ENCODE measurements around the gene PPME1.

The PPME1 gene

GRCh38 chr11:74162681-74163467 lies 8.2 kb upstream of the PPME1 start:
- DNase-seq (ENCODE audit: low read depth) = no peak
- no peak for TF ChIP-seq CTCF (conservative IDR thresholded peaks at IDR 0.05; ENCODE audit: low read depth, low read length)
- no peak overlapping the region for H3K4me3 ChIP-seq (ENCODE audit: low read length)

DNA sequence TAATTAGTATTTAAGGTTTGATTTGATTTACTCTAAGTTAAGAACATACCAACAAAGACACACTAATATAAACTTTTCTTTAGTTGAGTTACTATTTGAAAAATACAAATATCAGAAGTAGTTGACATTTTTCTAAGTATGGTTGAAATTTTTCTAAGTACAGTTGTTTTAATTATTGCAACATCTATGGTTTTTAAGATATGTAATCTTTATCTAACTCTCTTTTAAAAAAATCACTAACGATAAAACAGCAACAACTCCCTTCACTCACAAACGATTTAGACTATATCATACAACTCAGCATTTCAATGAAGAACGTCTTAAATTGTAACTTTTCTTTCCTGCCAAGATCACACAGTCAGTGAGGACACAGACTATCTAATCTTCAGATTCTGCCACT lies 2.3 kb upstream of the PPME1 start:
- TF ChIP-seq CTCF (conservative IDR thresholded peaks at IDR 0.05; ENCODE audit: low read depth, low read length) = no peak
- no peak for DNase-seq (ENCODE audit: low read depth)
- peak overlapping the region; percentile 88 for H3K4me3 ChIP-seq (ENCODE audit: low read length)

- no peak for DNase-seq (ENCODE audit: low read depth)
- peak overlapping the region; percentile 88 for H3K4me3 ChIP-seq (ENCODE audit: low read length)
These were observed 1.2 kb upstream of the PPME1 start for GRCh38 chr11:74169738-74170458.

DNA sequence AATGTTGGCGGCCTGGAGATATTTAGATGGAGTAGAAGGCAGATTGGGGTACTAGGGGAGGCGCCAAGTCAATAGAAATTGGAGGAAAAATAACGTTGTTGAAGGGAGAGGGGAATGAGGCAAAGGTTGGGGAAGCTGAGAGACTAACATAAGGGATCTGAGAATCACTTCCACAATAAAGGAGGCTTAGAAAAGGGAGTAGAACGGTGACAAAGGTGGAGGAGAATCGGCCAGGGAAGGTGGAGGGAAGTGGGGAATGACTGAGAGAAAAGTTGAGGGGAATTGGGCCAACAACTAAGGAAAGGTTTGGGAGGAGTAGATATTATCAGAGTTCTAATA lies 510 bp downstream of the PPME1 start:
- no peak for DNase-seq (ENCODE audit: low read depth)
- peak overlapping the region; percentile 88 for H3K4me3 ChIP-seq (ENCODE audit: low read length)
- no peak for TF ChIP-seq CTCF (conservative IDR thresholded peaks at IDR 0.05; ENCODE audit: low read depth, low read length)

More at GRCh38 chr11:74169738-74170458, 1.2 kb upstream of the PPME1 start:
- TF ChIP-seq CTCF (conservative IDR thresholded peaks at IDR 0.05; ENCODE audit: low read depth, low read length) = no peak

DNA sequence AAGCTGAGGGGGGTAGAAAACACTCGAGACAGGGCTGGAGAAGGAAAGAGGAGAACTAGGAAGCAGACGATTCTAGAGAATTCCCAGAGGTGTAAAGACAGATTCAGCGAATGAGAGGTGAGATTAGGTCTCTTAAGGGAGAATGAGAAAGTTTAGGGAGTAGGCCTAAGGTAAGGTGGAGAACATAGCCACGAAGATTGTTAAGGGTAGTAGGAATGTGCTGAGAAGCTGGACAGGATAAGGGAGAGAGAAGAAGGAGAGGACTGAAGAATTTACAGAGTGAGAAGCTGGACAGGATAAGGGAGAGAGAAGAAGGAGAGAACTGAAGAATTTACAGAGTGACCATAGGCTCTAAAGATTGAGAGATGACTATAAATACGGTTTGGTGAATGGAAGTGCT lies 908 bp downstream of the PPME1 start:
- DNase-seq (ENCODE audit: low read depth) = no peak
- no peak for TF ChIP-seq CTCF (conservative IDR thresholded peaks at IDR 0.05; ENCODE audit: low read depth, low read length)

DNA sequence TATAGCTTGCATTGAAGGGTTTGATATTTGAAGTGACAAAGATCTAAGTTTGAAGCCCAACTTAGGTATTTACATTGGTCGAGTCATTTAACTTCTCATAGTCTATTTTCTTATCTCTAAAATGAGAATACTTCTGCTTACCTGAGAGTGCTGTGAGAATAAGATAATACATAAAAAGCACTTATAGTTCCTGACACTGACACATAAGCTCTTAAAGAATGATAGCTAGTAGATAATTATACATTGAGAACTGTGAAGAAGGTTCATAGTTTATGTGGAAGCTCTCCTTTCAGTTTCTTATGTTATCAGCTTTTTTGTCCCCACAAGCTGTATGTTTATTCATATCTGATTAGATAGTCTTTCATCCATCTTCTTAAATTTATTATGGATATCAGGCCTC lies 4.8 kb downstream of the PPME1 start:
- no peak overlapping the region for H3K4me3 ChIP-seq (ENCODE audit: low read length)
- no peak for TF ChIP-seq CTCF (conservative IDR thresholded peaks at IDR 0.05; ENCODE audit: low read depth, low read length)
- no peak for DNase-seq (ENCODE audit: low read depth)

More for the DNA sequence above, 908 bp downstream of the PPME1 start:
- H3K4me3 ChIP-seq (ENCODE audit: low read length) = peak overlapping the region; percentile 88

Measured in retinal pigment epithelial cell (primary cell).